ENCODE measurements around the gene MYO1F.
"Not testable (repeated sequence)": the region's sequence is repeated elsewhere in the genome, so short reads cannot be mapped to it uniquely, and the experiment has no call there.

The MYO1F gene

DNA sequence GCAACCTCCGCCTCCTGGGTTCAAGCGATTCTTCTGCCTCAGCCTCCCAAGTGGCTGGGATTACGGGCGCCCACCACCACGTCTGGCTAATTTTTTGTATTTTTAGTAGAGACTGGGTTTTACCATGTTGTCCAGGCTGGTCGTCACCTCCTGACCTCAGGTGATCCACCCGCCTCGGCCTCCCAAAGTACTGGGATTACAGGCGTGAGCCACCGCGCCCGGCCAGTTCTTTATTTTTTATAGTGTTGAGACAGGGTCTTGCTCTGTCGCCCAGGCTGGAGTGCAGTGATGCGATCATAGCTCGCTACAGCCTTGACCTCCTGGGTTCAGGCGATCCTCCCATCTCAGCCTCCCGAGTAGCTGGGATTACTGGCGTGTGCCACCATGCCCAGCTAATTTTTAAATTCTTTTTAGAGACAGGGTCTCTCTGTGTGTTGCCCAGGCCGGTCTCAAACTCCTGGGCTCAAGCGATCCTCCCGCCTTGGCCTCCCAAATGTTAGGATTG is 62.7 kb downstream of the MYO1F start:
- not testable (repeated sequence) for DNase-seq

DNA sequence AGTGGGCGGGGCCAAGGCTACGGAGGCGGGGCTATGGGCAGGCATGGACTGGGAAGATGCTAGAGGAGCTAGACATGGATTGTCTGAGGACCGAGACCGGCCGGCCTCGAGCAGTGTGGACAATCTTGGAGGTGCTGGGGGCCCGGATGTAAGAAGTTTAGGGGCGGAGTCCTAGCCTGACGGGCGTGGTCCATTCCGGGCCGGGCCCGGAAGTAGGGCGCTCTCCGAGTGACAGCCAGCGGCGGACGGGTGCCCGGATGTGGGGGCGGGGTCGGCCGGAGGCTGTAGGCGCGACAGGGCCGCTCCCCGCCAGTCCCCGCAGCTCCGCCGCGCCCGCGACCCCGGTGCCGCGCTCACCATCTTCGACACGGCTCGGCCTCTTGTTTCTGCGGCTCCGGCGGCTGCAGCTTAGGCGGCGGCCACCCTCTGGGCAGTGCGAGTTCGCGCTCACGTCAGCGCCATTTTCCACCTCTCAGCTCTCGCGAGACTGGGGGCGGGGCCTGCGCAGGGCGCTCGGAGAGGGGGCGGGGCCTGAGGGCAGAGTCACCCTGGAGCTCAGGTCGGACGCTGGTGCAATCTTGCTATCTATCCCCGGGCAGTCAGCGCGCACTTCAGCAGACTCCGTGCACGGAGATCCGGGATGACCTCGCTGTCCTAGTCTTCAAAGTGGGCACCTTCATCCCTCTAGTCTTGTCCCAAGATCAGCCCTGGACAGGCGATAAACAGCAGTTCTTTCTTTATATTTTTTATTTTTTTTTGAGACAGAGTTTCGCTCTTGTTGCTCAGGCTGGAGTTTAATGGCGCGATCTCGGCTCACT is 63.3 kb downstream of the MYO1F start, which contains the start of gene ZNF414:
Gene ZNF414 (minus strand): TSS at position 481 of the 818 bp plus-strand sequence. CDS start 121 bp downstream, at position 360.
- peak; percentile 97 for DNase-seq

DNA sequence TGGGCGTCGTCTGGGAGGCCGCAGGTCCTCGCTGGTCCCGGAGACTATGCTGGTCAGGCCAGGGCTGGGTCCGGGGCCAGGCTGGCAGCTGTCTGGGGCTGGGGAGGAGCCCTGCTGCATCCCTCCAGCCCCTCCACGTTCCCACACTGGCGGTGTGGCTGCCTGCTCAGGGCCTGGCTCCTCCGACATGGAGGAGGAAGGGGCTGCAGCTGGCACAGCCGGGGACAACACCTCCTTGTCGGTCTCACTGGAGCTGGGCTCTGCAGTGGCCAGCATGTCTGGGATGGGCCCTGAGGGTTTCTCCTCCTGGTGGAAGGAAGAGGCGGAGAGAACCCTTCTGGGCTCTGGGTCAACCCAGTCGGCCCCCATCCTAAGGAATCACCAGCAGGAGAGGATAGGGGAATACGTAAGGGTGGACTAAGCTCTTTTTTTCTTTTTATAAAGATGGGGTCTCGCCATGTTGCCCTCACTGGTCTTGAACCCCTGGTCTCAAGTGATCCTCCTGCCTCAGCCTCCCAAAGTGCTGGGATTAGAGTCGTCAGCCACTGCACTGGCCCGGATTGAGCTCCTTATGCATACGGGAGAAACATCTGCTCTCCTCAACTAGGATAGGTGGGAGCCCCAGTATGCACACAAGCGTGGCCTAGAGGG is 64.1 kb downstream of the MYO1F start:
- DNase-seq, result no peak

DNA sequence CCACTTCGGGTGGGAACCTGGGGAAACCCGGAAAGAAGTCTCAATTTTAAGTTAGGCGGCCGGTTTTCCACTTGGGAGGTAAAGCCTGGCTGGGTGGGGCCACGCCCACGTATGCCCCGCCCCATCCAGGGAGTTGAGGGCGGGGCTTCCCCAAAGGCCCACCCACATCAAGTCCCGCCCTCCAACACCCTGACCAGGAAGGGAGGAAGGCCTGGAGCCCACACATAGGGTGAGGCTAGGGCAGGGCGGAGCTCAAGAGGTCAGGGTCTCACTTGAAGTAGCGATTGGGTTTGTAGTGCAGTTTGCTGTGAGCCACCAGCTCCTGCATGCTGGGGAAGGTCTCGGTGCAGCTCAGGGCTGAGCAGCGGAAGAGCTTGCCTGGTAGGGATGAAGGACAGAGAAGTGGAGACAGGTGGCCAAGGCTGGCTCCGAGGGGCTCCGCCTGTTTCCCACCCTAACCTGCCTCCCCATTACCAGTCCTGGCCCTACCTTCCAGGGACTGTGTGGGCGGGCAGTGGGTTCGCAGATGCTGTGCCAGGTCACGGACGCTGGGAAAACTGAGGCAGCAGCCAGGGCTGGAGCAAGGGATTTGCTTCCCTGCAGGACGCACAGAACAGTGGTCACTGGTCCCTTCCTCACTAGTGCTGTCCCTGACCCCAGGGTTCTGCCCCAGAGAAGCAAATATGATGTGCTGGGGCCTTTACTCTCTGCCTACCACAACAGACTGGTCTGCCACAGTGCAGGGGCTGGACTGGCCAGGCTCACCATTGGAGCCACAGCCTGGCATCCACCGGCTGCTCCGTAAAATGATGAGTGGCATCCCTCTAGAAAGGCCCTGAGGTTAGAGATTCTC is 64.9 kb downstream of the MYO1F start:
- DNase-seq, result no peak

DNA sequence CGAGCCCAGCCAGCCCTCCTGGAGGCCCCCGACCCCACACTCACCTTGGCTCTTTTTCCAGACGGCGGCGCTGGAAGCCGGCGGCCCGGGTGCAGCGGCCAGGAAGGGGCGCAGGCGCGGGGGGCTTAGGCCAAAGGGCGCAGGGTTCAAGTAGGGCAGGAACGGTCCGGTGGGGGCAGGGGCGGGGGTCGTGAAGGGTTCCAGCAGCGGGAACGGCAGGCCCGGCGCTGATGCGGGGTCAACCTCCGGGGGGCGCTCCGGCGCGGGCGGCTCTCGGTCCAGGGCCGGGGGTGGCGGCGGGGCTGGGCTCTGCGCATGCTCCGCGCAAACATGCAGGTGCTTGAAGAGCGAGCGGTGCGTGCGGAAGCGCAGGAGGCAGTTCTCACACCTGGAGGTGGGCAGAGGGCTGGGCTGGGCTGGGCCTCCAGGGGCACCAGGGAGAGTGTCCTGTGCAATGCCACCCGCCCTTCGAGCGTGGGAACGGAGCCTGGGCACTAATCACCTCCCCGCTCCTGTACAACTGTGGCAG is 65.6 kb downstream of the MYO1F start:
- no peak for DNase-seq

DNA sequence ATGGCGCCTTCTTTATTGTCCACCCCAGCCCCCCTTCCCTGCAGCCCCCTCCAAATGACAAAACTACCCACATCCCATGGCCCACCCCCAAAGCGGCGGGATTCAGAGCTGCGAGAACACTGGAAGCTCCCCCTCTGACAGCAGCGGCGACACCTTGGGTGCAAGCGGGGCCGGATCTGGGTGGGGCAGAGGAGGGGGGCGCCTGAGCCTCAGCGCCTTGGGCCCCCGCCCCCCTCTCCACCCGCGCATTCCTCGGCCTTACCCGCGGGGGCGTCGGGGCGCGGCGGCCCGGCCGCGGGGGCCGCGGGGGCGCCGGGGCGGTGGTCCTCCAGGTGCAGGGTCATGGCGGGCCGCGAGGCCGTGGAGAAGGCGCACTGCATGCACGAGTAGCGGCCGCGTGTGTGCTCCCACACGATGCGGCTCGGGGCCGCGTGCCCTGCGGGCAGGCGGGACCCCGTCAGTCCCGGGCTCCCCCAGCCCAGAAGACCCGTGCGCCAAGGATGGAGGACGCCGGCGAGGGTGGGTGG is 66.6 kb downstream of the MYO1F start:
- DNase-seq, result no peak

DNA sequence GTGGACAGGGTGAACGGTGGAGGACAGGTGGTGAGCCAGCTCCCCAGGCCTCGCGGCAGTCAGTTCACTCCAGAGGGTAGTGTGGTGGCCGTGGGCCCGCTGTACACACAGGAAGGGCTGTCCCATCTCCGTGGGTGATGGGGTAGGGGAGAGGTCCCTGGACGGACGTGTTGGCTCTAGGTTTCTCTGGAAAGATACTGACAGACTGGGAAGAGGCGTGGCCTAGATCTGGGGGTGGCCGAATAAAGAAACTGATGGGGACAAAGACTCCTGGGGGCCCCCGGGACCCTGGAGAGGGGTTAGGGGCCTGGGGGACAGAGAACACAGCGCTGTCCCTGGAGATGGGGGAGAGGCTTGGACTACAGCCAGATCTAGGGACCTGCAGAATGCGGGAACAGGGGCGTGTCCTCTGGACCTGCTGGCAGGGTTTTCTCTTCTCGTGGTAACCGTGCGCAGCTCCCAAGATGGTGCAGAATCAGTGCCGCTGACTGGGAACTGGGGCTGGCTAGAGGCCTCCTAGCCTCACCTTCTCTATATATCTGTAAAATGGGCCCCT is 70.8 kb downstream of the MYO1F start:
- DNase-seq, result no peak

DNA sequence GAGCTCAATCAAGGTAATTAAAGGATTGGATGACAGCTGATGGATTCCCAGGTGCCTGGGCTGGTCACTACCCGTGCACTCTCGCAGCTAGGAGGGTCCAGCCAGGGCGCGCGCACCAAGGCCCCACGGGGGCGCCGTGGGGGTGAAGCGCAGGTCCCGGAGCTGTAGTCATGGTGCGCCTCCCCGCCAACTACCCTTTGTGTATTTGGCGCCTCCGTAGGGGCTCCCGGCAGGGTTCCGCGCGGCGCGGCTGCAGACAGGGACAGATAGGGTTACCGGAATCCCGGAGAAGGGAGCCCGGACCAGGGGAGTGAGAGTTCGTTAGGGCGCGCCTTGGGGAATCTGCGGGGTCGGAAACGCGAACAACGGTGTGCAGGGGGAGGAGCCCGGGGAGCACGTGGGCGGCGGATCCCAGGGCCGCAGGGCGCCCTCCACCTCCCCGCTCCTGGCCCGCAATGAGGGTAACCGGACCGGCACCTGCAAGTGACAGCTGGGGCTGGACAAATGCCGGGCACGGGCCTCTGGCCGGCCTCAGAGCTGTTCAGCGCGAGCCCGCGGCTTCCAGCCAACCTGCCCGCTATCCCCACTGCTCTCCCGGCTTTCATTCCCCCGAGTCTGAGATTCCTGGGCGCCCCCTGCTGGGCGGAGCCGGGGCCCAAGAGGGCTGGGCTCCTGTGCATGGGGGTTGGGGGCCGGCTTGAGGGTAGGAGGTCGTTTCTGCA is 71.4 kb downstream of the MYO1F start:
- DNase-seq, result peak; percentile 77

DNA sequence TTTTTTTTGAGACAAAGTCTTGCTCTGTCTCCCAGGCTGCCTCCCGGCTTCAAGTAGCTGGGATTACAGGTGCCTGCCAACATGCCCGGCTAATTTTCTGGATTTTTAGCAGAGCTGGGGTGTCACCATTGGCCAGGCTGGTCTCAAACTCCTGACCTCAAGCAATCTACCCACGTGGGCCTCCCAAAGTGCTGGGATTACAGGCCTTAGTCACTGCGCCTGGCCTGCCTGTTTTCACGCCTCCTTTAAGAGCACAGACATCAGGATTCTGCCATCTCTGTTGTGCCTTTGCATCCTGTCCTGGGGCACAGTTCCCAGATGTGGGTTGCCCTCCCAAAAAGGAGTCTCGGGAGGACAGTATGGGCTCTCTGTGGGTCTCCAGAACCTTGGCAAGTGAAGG is 72.3 kb downstream of the MYO1F start:
- no peak for DNase-seq

DNA sequence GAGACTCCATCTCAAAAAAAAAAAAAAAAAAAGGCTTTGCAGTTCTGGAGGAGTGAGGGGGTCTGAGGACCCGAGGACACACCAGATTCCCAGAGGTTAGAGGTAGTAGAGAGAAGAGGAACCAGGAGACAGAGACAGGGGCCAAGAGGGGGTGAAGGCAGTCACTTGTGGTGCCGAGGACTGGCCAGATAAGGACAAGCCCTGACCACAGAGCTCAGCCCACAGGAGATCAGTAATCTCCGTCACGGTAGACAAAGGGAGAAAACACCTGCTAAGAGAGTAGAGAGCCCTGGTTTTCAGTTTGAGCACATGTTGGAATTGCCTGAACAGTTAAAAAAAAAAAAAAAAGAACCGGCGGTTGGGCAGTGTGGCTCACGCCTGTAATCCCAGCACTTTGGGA is 73.1 kb downstream of the MYO1F start:
- DNase-seq, result no peak

DNA sequence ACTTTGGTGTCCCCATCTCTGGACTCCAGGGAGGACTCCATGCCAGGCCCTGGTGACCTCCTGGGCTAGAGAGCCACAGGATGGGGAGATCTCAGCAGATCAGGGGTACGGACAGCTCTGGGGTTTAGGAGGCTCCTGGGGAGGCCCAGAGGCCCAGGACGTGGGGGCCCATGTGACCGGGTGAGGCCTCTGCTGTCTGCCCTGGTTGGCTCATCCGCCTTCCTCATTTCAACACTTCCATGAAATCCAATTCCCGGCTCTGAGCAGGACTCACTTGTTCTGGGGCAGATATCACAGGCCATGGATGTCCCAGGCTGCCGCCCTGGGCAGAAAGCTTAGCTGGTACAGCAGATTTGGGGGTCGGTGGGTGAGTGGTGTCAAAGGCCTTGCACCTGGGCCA is 73.7 kb downstream of the MYO1F start:
- no peak for DNase-seq

DNA sequence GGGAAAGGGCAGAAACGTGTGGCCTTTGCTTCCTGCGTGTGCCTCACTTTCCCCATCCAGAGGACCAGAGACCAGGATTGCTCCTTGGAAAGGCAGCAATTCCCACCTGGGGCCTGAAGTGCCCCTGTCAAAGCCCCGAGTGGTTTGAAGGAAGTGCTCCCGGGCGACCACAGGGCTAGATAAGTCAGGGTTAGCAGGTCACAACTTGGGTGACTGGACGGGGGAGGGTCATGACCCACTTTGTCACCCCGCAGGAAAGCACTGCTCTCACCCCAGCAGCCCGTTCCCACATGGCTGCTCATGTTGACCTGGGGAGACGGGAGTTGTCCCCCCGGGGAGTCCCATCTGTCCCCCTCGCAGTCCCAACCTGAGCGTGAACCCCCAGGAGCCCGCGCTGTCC is 75.3 kb downstream of the MYO1F start:
- DNase-seq, result no peak

DNA sequence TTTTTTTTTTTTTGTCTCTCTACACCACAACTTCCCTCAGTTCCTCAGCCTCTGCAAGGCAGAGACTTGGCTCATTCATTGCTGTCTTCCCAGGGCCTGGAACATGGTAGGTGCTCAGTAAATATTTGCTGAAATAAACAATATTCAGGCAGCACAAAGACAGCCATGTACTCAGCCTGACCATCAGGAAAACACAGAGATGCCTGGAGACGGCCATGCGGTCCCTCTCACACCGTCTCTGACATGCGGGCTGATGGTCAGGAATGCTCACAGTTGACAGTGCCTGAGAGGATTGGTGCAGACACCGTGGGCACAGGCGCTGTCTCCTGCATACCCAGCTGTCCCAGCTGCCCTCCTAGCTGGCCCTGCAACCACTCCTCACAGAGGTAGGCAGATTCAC is 75.7 kb downstream of the MYO1F start:
- no peak for DNase-seq

DNA sequence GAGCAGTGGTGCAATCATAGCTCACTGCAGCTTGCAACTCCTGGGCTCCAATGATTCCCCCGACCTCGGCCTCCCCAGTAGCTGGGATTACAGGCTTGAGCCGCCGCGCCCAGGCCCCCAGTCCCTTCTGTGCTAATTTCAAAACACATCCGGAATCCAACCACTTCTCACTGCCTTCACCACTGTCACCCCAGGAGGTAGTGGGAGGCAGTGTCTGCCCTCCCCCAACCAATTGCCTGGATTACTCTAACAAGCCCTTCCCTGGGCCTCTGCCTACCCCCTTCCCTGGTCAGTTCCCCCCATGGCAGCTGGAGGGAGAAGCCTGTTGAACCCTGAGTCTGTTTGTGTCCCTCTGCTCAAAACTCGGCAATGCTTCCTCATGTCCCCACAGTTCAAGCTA is 77.1 kb downstream of the MYO1F start:
- DNase-seq, result no peak

DNA sequence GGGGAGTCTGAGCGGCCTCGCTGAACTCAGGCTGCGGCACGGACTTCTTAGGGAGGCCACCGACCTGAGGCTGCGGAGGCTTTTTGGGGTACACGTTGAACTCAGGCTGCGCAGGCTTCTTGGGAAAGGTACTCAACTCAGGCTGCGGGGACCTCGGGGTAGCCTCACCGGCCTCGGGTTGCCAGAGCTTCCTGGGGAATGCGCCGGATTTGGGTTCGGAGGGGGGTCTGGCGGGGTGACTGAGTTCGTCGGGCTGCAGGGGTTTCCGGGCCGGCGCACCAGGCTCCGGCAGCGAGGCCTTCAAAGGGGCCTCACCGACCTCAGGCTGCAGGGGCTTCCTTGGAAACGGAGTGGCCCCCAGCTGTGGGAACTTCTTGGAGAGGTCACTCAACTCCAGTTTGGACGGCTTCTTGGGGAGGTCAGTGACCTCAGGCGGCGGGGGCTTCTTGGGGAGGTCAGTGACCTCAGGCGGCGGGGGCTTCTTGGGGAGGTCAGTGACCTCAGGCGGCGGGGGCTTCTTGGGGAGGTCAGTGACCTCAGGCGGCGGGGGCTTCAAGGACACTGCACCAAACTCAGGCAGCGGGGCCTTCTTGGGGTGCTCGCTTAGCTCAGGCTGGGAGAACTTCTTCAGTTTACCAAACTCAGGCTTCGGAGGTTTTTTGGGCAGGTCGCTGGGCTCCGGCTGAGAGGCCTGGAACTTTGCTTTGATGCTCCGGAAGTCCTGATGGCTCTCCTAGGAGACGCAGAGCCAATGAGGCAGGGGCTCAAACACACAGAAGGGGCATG is 78.0 kb downstream of the MYO1F start:
- DNase-seq, result no peak

DNA sequence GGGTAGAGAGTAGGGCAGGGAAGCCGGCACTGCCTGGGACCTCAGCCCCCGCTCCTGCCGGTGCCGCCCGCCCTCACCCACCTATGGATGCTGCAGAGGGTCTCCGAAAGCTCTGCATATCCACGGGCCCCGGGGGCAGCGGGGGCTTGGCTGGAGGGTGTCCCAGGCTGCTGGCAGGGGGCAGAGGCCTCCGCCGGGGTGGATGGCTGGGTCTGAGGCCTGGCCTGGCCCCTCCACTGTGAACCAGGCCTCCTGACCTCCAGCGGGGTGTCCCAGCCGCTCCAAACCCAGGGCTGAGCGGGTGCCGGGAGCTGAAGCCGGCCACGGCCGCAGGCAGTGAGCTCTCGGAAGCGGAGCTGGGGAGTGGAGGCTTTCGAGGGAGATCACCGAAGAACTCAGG is 78.9 kb downstream of the MYO1F start:
- DNase-seq, result no peak

DNA sequence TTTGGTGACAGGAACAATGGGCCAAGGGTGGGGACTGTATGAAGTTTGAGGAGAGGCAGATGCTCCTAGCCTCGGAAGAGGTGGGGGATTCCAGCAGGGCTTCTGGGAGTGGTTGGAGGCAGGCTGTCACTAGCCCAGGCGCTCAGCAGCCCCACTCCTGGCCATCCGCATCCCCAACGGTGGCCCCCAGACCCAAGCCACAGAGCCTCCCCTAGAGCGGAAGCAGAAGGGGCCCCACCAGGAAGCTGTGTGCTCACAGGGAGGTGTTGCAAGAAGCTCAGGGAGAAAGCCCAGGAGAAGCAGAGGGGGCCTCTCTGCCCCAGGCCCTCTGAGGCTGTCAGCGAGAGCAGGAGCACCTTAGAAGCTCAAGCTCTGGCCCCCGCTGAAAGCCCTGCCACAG is 83.1 kb downstream of the MYO1F start:
- no peak for DNase-seq

DNA sequence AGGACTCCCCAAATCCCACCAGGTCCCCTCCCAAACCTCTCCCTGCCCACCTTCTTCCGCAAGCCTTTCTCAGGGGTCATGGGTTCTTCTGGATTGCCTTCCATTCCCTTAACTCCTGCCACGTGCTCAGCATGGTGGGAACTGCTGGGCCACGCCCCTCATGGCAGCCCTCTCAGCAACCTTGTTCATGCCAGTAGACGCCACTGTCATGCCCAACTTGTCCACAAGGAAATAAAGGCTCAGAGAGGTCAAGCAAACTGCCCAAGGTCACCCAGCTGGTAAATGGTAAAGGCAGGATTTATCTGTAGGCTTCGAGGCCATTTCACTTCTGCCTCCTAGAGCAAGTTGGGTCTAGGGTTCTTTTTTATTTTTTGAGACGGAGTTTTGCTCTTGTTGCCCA is 85.7 kb downstream of the MYO1F start:
- DNase-seq, result no peak

DNA sequence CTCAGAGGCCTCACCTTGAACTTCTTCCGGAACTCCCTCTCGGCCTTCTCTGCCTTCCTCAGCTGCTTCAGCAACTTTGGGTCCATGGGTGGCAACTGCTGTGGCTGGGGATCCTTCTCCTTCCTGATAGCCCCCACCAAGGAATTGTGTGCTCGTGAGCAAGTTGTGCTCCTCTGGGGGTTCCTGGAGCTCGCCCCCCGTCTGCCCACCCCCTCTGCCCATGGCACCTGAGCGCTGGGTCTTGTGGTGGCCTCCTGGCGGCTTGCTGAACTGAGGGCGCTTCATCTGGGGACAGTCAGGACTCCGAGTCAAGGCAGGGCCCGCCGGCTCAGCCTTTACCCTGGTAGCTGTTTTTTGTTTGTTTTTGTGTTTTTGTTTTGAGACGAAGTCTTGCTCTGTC is 86.4 kb downstream of the MYO1F start:
- no peak for DNase-seq

DNA sequence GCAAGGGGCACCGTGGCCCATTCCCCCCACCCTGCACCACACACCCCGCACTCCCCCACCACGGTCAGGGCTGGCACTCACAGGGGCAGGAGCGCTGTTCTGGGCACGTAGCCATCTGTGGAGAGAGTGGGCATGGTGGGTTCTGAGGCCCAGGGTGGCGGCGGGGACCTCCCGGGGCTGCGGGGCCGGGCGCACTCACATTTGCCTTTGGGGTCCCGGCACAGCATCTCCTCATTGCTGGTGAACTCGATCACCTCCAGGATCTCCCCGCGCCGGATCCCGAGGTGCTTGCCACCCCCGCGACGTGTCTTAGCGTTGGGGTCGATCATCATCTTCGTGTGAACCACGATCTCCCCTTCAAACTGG is 86.9 kb downstream of the MYO1F start:
- no peak for DNase-seq
